Posterior vena cava (tissue), 2 donors: ENCODE results near the gene ELANE. TPM values are rescaled to one million over a fixed set of nuclear protein-coding genes. Genes with fewer than 3 reads are reported as not detected.

Source experiments
- DNase-seq: peaks from one replicate; pipeline ENCODE4 v3.0.0-alpha.2; 2020; ENCODE audit warnings: low spot score
- intact Hi-C, 2 donors: fragments of 100-400 bp; cut with DNase I; formaldehyde crosslinking; loops; one replicate each; pipeline versions ENCODE4 v1.14.1 to v1.14.2; 2022 to 2023
- microRNA-seq, 2 donors: library from miRNA; unstranded; fragments of <30 nt; microRNA quantifications; one replicate each; pipeline ENCODE4 v1.2.0, GENCODE V29; 2020 to 2021; ENCODE audit warnings: borderline microRNAs expressed in 2 of 2
- total RNA-seq, 2 donors: library from RNA; stranded (reverse); fragmentation: NEBNext Ultra II Directional; extraction: Animal tissue kit (Norgen Biotek cat#: 25700); gene quantifications; one replicate each; pipeline ENCODE4 v1.2.1, GENCODE V29; 2021
- donor health status: DM: yes; HTN: yes; CAD: no.
- donor health status: DM: yes; HTN: yes; CAD: no.

Gene ELANE
- total RNA-seq, 2 donors from 2014 or later, result 0.33 to 2.2 TPM

- DNase-seq, result no peak
- intact Hi-C loops, result no loop called here
These were observed 50.5 kb downstream of the ELANE start for GRCh38 chr19:902446-903226.

GRCh38 chr19:903266-903797, 51.2 kb downstream of the ELANE start:
- DNase-seq, result no peak

DNA sequence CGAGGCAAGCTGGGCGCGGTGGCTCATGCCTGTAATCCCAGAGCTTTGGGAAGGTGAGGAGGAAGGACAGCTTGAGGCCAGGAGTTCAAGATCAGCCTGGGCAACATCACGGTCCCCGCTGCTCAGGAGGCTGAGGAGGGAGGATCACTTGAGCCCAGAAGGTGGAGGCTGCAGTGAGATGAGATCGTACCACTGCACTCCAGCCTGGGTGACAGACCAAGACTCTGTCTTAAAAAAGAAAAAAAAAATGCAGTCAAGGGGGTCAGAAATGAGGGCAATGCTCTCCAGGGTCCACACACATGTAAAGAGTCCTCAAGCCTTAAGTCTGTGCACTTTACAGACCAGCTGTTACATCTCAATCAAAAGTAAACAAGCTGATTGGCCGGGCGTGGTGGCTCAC, 52.4 kb downstream of the ELANE start:
- DNase-seq, result no peak
- intact Hi-C loops, result no loop called here

More at GRCh38 chr19:903266-903797, 51.2 kb downstream of the ELANE start:
- intact Hi-C loops, result no loop called here

Small RNA genes within 50 kb of the gene (microRNA-seq; reads per million reads assigned to microRNA genes)
- gene MIR3187 (1.6 to 3.5 reads per million in 2 donors), gene MIR4745 (0.26 to 0.32 reads per million in 2 donors)

Other genes with a start within 250 kb of the ELANE start
- gene POLRMT, start 218.8 kb upstream of the ELANE start, total RNA-seq, result 10 to 100 TPM; 25.6 to 30.7 TPM
- under 1 TPM in 1 of 2 donors, not detected in 1; 0.37 TPM for gene FGF22, start 212.4 kb upstream of the ELANE start, total RNA-seq
- 10 to 100 TPM; 24.5 to 27.1 TPM for gene RNF126, start 189.1 kb upstream of the ELANE start, total RNA-seq
- gene FSTL3, start 175.9 kb upstream of the ELANE start, total RNA-seq, result 100 to 1,000 TPM; 234 to 270 TPM
- gene PRSS57, start 156.9 kb upstream of the ELANE start, total RNA-seq, result not detected
- gene PALM, start 143.4 kb upstream of the ELANE start, total RNA-seq, result 100 to 1,000 TPM in 1 of 2 donors, 10 to 100 TPM in 1; 89.6 to 128 TPM
- gene MISP, start 101.2 kb upstream of the ELANE start, total RNA-seq, result under 1 TPM in 1 of 2 donors, not detected in 1; 0.14 TPM
- gene PTBP1, start 54.9 kb upstream of the ELANE start, total RNA-seq, result 100 to 1,000 TPM; 151 to 168 TPM
- not detected for gene PLPPR3, start 30.3 kb upstream of the ELANE start, total RNA-seq
- under 1 TPM in 1 of 2 donors, not detected in 1; 0.29 TPM for gene AZU1, start 24.5 kb upstream of the ELANE start, total RNA-seq
- gene PRTN3, start 11.3 kb upstream of the ELANE start, total RNA-seq, result under 1 TPM in 1 of 2 donors, not detected in 1; 0.38 TPM
- 100 to 1,000 TPM; 122 to 297 TPM for gene CFD, start 7.4 kb downstream of the ELANE start, total RNA-seq
- gene MED16, start 40.9 kb downstream of the ELANE start, total RNA-seq, result 10 to 100 TPM; 29.4 to 33.6 TPM
- gene RNU6-9, start 41.2 kb downstream of the ELANE start, total RNA-seq, result not detected
- 10 to 100 TPM; 36.2 to 41.5 TPM for gene R3HDM4, start 60.9 kb downstream of the ELANE start, total RNA-seq
- not detected for gene KISS1R, start 65.0 kb downstream of the ELANE start, total RNA-seq
- gene ARID3A, start 73.7 kb downstream of the ELANE start, total RNA-seq, result 1 to 10 TPM; 6.3 to 10.0 TPM
- 10 to 100 TPM; 13.4 to 17.2 TPM for gene WDR18, start 132.0 kb downstream of the ELANE start, total RNA-seq
- gene GRIN3B, start 148.1 kb downstream of the ELANE start, total RNA-seq, result under 1 TPM in 1 of 2 donors, not detected in 1; 0.05 TPM
- 10 to 100 TPM; 96.5 to 99.8 TPM for gene TMEM259, start 168.8 kb downstream of the ELANE start, total RNA-seq
- not detected for gene RNU6-2, start 169.2 kb downstream of the ELANE start, total RNA-seq
- gene CNN2, start 174.3 kb downstream of the ELANE start, total RNA-seq, result 100 to 1,000 TPM in 1 of 2 donors, 10 to 100 TPM in 1; 94.7 to 136 TPM
- 1 to 10 TPM; 4.0 to 4.4 TPM for gene ABCA7, start 187.8 kb downstream of the ELANE start, total RNA-seq
- 10 to 100 TPM in 1 of 2 donors, 1 to 10 TPM in 1; 10.0 to 26.8 TPM for gene ARHGAP45, start 214.9 kb downstream of the ELANE start, total RNA-seq
- 100 to 1,000 TPM in 1 of 2 donors, 10 to 100 TPM in 1; 89.9 to 105 TPM for gene POLR2E, start 243.1 kb downstream of the ELANE start, total RNA-seq